Measurements from ENCODE around the gene PRSS2. TPM values are rescaled to one million over a fixed set of nuclear protein-coding genes. Genes with fewer than 3 reads are reported as not detected.
"Not testable (repeated sequence)": the region's sequence is repeated elsewhere in the genome, so short reads cannot be mapped to it uniquely, and the experiment has no call there.

PRSS2 gene
- total RNA-seq, 1 donor from 2014 or later, result not detected

DNA sequence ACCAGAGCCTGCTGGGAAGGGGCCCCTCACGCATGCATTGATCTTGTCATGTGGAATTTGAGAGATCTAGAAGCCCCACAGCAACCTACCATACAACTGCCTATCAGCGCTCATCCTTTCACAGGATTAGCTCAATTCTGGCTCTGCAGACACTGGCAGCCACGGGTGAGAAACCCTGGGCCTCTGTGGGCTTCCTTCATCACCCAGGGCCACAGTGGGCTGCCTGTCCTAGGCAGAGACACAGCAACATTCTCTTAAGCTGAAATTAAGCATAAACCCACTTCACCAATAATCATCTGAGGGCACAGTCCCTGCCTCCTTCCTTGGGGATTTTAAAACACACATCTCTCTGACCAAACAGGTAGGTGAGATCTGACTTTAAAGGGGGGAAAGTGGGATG, 3.3 kb upstream of the PRSS2 start:
- intact Hi-C loops (cut with DNase I), result no loop called here
- Histone ChIP-seq H3K36me3 (no peaks in the 10 kb centered on the region), H3K27ac (no peak overlapping the region), H3K4me3 (no peak overlapping the region), H3K27me3 (no peaks in the 10 kb centered on the region), H3K9me3 (no peaks in the 10 kb centered on the region), H3K4me1 (no peaks in the 10 kb centered on the region)
- DNase-seq (ENCODE audit: extremely low spot score in 2 of 2), result no peak
- no peak for TF ChIP-seq POLR2A (IDR thresholded peaks at IDR 0.05)
- TF ChIP-seq, protein P1, sequence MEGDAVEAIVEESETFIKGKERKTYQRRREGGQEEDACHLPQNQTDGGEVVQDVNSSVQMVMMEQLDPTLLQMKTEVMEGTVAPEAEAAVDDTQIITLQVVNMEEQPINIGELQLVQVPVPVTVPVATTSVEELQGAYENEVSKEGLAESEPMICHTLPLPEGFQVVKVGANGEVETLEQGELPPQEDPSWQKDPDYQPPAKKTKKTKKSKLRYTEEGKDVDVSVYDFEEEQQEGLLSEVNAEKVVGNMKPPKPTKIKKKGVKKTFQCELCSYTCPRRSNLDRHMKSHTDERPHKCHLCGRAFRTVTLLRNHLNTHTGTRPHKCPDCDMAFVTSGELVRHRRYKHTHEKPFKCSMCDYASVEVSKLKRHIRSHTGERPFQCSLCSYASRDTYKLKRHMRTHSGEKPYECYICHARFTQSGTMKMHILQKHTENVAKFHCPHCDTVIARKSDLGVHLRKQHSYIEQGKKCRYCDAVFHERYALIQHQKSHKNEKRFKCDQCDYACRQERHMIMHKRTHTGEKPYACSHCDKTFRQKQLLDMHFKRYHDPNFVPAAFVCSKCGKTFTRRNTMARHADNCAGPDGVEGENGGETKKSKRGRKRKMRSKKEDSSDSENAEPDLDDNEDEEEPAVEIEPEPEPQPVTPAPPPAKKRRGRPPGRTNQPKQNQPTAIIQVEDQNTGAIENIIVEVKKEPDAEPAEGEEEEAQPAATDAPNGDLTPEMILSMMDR (IDR thresholded peaks at IDR 0.05), result no peak
- no peak for TF ChIP-seq POLR2AphosphoS5 (IDR thresholded peaks at IDR 0.05; ENCODE audit: insufficient read depth in 1 of 2, low read depth in 1 of 2)

DNA sequence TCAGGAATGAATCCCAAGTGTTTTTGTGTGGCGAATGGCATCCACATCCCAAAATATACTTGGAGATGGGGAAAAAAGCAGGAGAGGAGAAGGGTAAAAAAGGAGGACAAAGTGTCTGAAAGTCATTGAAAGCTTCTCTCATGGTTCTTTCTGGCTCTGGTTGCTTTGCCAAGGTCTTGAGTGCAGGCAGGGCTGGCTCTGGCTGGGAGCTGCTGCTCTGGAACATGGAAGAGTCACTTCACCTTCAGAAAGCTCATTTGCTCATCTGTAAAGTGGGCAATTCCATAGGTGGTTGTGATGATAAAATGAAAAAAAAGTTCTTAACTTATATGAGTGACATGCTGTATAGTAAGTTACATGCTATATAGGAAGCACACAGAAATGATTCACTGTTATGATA, 2.9 kb upstream of the PRSS2 start:
- Histone ChIP-seq H3K4me1 (no peaks in the 10 kb centered on the region), H3K4me3 (no peak overlapping the region), H3K27me3 (no peaks in the 10 kb centered on the region), H3K36me3 (no peaks in the 10 kb centered on the region), H3K9me3 (no peaks in the 10 kb centered on the region), H3K27ac (no peak overlapping the region)
- no peak for DNase-seq (ENCODE audit: extremely low spot score in 2 of 2)
- intact Hi-C loops (cut with DNase I), result no loop called here
- TF ChIP-seq, protein P1 (IDR thresholded peaks at IDR 0.05), result no peak
- TF ChIP-seq POLR2A (IDR thresholded peaks at IDR 0.05) (no peak), POLR2AphosphoS5 (IDR thresholded peaks at IDR 0.05; ENCODE audit: insufficient read depth in 1 of 2, low read depth in 1 of 2) (no peak)

DNA sequence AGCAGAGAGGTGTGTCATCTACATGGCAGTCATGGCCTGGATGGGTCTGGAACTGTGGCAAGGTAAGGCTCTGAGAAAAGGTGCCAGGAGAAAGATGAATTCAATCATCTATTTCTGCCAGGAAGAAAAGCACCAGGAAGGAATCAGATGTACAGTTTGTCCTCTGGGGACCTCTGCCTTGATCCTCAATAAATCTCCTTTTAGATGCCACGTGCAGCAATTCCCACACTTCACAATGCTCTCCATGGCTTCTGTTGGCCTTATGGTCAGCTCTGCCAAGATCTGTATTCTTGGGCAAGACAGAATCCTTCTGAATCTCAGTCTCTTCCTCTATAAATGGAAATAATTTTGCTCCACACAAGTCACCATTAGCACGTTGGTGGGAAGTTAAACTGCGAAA, 1.9 kb upstream of the PRSS2 start:
- H3K4me1 ChIP-seq; H3K4me3 ChIP-seq; H3K27me3 ChIP-seq; DNase-seq (ENCODE audit: extremely low spot score in 2 of 2); H3K36me3 ChIP-seq; H3K27ac ChIP-seq; intact Hi-C loops (cut with DNase I); H3K9me3 ChIP-seq: not testable (repeated sequence)

DNA sequence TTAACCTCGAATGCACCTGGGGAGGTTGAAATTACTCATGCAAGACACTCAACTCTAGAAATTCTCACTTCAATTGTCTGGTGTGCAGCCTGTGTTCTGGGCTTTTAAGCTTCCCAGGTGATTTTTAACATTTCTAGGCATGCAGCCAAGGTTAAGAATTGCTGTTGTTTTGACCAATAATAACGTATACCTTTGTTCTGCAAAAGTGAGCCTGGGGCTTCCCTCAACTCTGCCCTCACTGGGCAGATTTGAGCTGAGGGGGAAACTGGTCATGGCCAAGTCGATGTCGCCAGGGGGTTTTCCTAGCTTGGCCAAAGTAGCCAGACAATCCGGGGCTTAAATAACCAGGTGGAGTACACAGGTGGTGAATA, 568 bp downstream of the PRSS2 start:
- H3K4me1 ChIP-seq, result no peaks in the 10 kb centered on the region
- no peak overlapping the region for H3K27ac ChIP-seq
- H3K36me3 ChIP-seq, result no peaks in the 10 kb centered on the region
- no peak for DNase-seq (ENCODE audit: extremely low spot score in 2 of 2)
- no peak for TF ChIP-seq POLR2A (IDR thresholded peaks at IDR 0.05)
- no peak for TF ChIP-seq POLR2AphosphoS5 (IDR thresholded peaks at IDR 0.05; ENCODE audit: insufficient read depth in 1 of 2, low read depth in 1 of 2)
- TF ChIP-seq, protein P1 (IDR thresholded peaks at IDR 0.05), result no peak
- H3K4me3 ChIP-seq, result no peak overlapping the region
- H3K9me3 ChIP-seq, result no peaks in the 10 kb centered on the region
- no peaks in the 10 kb centered on the region for H3K27me3 ChIP-seq
- intact Hi-C loops (cut with DNase I), result no loop called here

DNA sequence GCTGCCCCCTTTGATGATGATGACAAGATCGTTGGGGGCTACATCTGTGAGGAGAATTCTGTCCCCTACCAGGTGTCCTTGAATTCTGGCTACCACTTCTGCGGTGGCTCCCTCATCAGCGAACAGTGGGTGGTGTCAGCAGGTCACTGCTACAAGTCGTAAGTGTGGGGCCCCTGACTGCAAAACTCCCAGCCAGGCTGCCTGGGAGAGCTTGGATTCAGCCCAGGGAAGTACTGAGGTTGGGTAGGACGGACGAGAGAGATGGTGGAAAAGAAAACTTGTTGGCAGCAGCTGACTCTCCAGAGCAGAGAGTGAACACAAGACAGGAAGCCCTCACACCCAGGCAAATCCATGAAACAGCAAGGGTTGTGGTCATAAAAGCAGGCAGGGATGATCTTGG, 1.3 kb downstream of the PRSS2 start:
- TF ChIP-seq, protein P1 (IDR thresholded peaks at IDR 0.05), result no peak
- TF ChIP-seq POLR2A (IDR thresholded peaks at IDR 0.05) (no peak), POLR2AphosphoS5 (IDR thresholded peaks at IDR 0.05; ENCODE audit: insufficient read depth in 1 of 2, low read depth in 1 of 2) (no peak)
- no peaks in the 10 kb centered on the region for H3K36me3 ChIP-seq
- intact Hi-C loops (cut with DNase I), result no loop called here
- no peaks in the 10 kb centered on the region for H3K27me3 ChIP-seq
- no peaks in the 10 kb centered on the region for H3K4me1 ChIP-seq
- DNase-seq (ENCODE audit: extremely low spot score in 2 of 2), result no peak
- H3K27ac ChIP-seq, result no peak overlapping the region
- H3K9me3 ChIP-seq, result no peaks in the 10 kb centered on the region
- no peak overlapping the region for H3K4me3 ChIP-seq

DNA sequence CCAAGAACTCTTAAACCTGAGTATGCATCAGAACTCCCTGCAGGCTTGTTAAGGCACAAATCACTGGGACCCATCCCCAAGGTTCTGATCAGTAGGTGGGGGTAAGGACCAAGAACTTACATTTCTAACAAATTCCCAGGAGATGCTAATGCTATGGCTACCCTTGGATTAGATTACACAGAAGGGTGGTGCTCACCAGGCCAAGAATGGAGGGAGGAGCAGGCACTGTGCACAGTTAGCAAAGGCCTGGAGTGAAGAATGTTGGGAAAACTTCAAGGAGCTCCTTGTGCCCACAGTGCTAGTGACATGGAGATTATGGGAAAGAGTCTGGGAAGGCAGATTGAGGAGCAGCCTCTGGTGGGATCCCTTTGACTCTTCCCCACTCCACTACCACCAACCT, 1.9 kb downstream of the PRSS2 start:
- Histone ChIP-seq H3K4me1 (no peaks in the 10 kb centered on the region), H3K27ac (no peak overlapping the region), H3K27me3 (no peaks in the 10 kb centered on the region), H3K36me3 (no peaks in the 10 kb centered on the region), H3K4me3 (no peak overlapping the region), H3K9me3 (no peaks in the 10 kb centered on the region)
- DNase-seq (ENCODE audit: extremely low spot score in 2 of 2), result no peak
- TF ChIP-seq POLR2AphosphoS5 (IDR thresholded peaks at IDR 0.05; ENCODE audit: insufficient read depth in 1 of 2, low read depth in 1 of 2) (no peak), POLR2A (IDR thresholded peaks at IDR 0.05) (no peak)
- TF ChIP-seq, protein P1 (IDR thresholded peaks at IDR 0.05), result no peak
- intact Hi-C loops (cut with DNase I), result no loop called here

Data from vagina (tissue), 2 donors.